Measurements from ENCODE around the gene MEF2D. TPM values are rescaled to one million over a fixed set of nuclear protein-coding genes. Genes with fewer than 3 reads are reported as not detected.

The MEF2D gene
- total RNA-seq, 1 donor from 2014 or later: 59.2 TPM

MicroRNAs within 50 kb of the gene (microRNA counts, 767-probe panel; counts per million panel counts)
- microRNA hsa-miR-9-5p: not detected

Small RNA genes within 50 kb of the gene (microRNA-seq; reads per million reads assigned to microRNA genes)
- not detected for gene MIR9-1

Other genes with a start within 250 kb of the MEF2D start
- gene SMG5, start 217.9 kb downstream of the MEF2D start, total RNA-seq: 104 TPM in 2 replicates
- gene TMEM79, start 216.4 kb downstream of the MEF2D start, total RNA-seq: 2.3 and 2.4 TPM in 2 replicates
- 32.8 and 41.1 TPM in 2 replicates for gene GLMP, start 205.1 kb downstream of the MEF2D start, total RNA-seq
- not detected in 2 replicates for gene VHLL, start 201.5 kb downstream of the MEF2D start, total RNA-seq
- gene CCT3, start 162.5 kb downstream of the MEF2D start, total RNA-seq: 271 and 331 TPM in 2 replicates
- not detected in 2 replicates for gene TSACC, start 162.2 kb downstream of the MEF2D start, total RNA-seq
- not detected in 2 replicates for gene RHBG, start 131.6 kb downstream of the MEF2D start, total RNA-seq
- 0.24 and 0.52 TPM in 2 replicates for gene IQGAP3, start 71.8 kb upstream of the MEF2D start, total RNA-seq
- gene TTC24, start 78.9 kb upstream of the MEF2D start, total RNA-seq: 0.19 TPM in 1 of 2 replicates, not detected in the other
- gene NAXE, start 91.0 kb upstream of the MEF2D start, total RNA-seq: 51.9 and 55.3 TPM in 2 replicates
- gene GPATCH4, start 100.7 kb upstream of the MEF2D start, total RNA-seq: 23.4 and 29.6 TPM in 2 replicates
- not detected in 2 replicates for gene HAPLN2, start 118.6 kb upstream of the MEF2D start, total RNA-seq
- gene BCAN, start 141.3 kb upstream of the MEF2D start, total RNA-seq: 0.11 TPM in 1 of 2 replicates, not detected in the other
- 1,770 and 2,264 TPM in 2 replicates for gene NES, start 176.6 kb upstream of the MEF2D start, total RNA-seq
- gene CRABP2, start 204.8 kb upstream of the MEF2D start, total RNA-seq: 5.3 and 6.2 TPM in 2 replicates
- 8.9 and 13.5 TPM in 2 replicates for gene METTL25B, start 227.7 kb upstream of the MEF2D start, total RNA-seq
- gene ISG20L2, start 228.0 kb upstream of the MEF2D start, total RNA-seq: 12.8 and 19.7 TPM in 2 replicates
- gene MRPL24, start 240.3 kb upstream of the MEF2D start, total RNA-seq: 60.6 and 65.6 TPM in 2 replicates